ENCODE results near the gene AANAT.

AANAT gene

GRCh38 chr17:76442341-76443338, 24.8 kb upstream of the AANAT start:
- DNase-seq = no peak

GRCh38 chr17:76444518-76445311, 22.7 kb upstream of the AANAT start:
- DNase-seq = no peak

- no peak for DNase-seq
Measured at GRCh38 chr17:76445697-76446448, 21.5 kb upstream of the AANAT start.

- no peak for DNase-seq
Measured at GRCh38 chr17:76446449-76447231, 20.8 kb upstream of the AANAT start.

GRCh38 chr17:76447931-76448652, 19.3 kb upstream of the AANAT start:
- no peak for DNase-seq

GRCh38 chr17:76449126-76449525, 18.3 kb upstream of the AANAT start:
- no peak for DNase-seq

GRCh38 chr17:76451506-76451905, 15.9 kb upstream of the AANAT start:
- DNase-seq = no peak

GRCh38 chr17:76452127-76452659, 15.2 kb upstream of the AANAT start:
- DNase-seq = no peak

GRCh38 chr17:76452660-76453430, 14.6 kb upstream of the AANAT start, which contains the start of gene UBE2O:
Gene UBE2O (minus strand): TSS chr17:76453152. CDS start chr17:76453141, 11 bp downstream.
- peak; percentile 94 for DNase-seq

- DNase-seq = no peak
Measured at GRCh38 chr17:76453431-76453743, 14.0 kb upstream of the AANAT start.

GRCh38 chr17:76458580-76459490, 8.6 kb upstream of the AANAT start:
- DNase-seq = no peak

GRCh38 chr17:76459674-76460073, 7.7 kb upstream of the AANAT start:
- DNase-seq = no peak

- no peak for DNase-seq
Measured at GRCh38 chr17:76461765-76462555, 5.4 kb upstream of the AANAT start.

GRCh38 chr17:76462556-76463290, 4.7 kb upstream of the AANAT start:
- no peak for DNase-seq

- DNase-seq = no peak
Measured at GRCh38 chr17:76466775-76467130, 650 bp upstream of the AANAT start.

GRCh38 chr17:76467809-76468633, 618 bp downstream of the AANAT start:
- DNase-seq = no peak

- no peak for DNase-seq
Measured at GRCh38 chr17:76468634-76469010, 1.2 kb downstream of the AANAT start.

Data from CD4-positive, alpha-beta T cell treated with Interleukin-15 for 1 hour (primary cell).